Mucosa of stomach (tissue), 1 donor: ENCODE data around the gene OAF.

ENCODE experiments used
- H3K27me3 ChIP-seq: one replicate; pipeline ENCODE4 v1.7.0; 2013; ENCODE audit warnings: mild to moderate bottlenecking, low read length; ENCODE audit not compliant: control insufficient read depth, insufficient read depth
- H3K36me3 ChIP-seq: one replicate; pipeline ENCODE4 v1.7.0; 2013; ENCODE audit warnings: low read length; ENCODE audit not compliant: control insufficient read depth, insufficient read depth
- H3K4me1 ChIP-seq: one replicate; pipeline ENCODE4 v1.7.0; 2013; ENCODE audit warnings: mild to moderate bottlenecking, low read length; ENCODE audit not compliant: control insufficient read depth, insufficient read depth
- H3K4me3 ChIP-seq: one replicate; pipeline ENCODE4 v1.7.0; 2013; ENCODE audit warnings: low read length
- H3K9ac ChIP-seq: one replicate; pipeline ENCODE4 v1.7.0; 2013; ENCODE audit warnings: mild to moderate bottlenecking, low read length, moderate library complexity
- H3K9me3 ChIP-seq: one replicate; pipeline ENCODE4 v1.7.0; 2013; ENCODE audit warnings: mild to moderate bottlenecking, low read length, moderate library complexity; ENCODE audit not compliant: control insufficient read depth
- donor health status: Pancreatic carcinoma.

The OAF gene

GRCh38 chr11:120210626-120211521 lies at the start of gene OAF:
Gene OAF (plus strand): TSS chr11:120211032. CDS start chr11:120211280, 248 bp downstream.
- no peaks in the 10 kb centered on the region for H3K27me3 ChIP-seq
- H3K4me1 ChIP-seq, result peaks cover 38% of the 10 kb centered on the region
- H3K9ac ChIP-seq, result peak within 1 kb of the TSS; percentile 84
- no peaks in the 10 kb centered on the region for H3K9me3 ChIP-seq
- no peaks in the 10 kb centered on the region for H3K36me3 ChIP-seq
- peak within 1 kb of the TSS; percentile 53 for H3K4me3 ChIP-seq

- no peaks in the 10 kb centered on the region for H3K36me3 ChIP-seq
- H3K27me3 ChIP-seq, result peaks cover 62% of the 10 kb centered on the region
- peaks cover 22% of the 10 kb centered on the region for H3K4me1 ChIP-seq
- no peak overlapping the region for H3K9ac ChIP-seq
- H3K4me3 ChIP-seq, result no peak overlapping the region
- H3K9me3 ChIP-seq, result no peaks in the 10 kb centered on the region
These were observed 43.2 kb upstream of the OAF start for GRCh38 chr11:120167659-120168058.

GRCh38 chr11:120168108-120168959 lies 42.5 kb upstream of the OAF start:
- no peaks in the 10 kb centered on the region for H3K36me3 ChIP-seq
- H3K9me3 ChIP-seq, result no peaks in the 10 kb centered on the region
- peak overlapping the region; percentile 48 for H3K4me3 ChIP-seq
- H3K9ac ChIP-seq, result peak overlapping the region; percentile 61
- peaks cover 69% of the 10 kb centered on the region for H3K27me3 ChIP-seq
- peaks cover 22% of the 10 kb centered on the region for H3K4me1 ChIP-seq

GRCh38 chr11:120168960-120169681 lies 41.7 kb upstream of the OAF start:
- Histone ChIP-seq H3K27me3 (peaks cover 73% of the 10 kb centered on the region), H3K9me3 (no peaks in the 10 kb centered on the region), H3K4me1 (peaks cover 22% of the 10 kb centered on the region), H3K36me3 (no peaks in the 10 kb centered on the region), H3K4me3 (peak overlapping the region; percentile 48), H3K9ac (peak overlapping the region; percentile 61)

- H3K9me3 ChIP-seq, result no peaks in the 10 kb centered on the region
- H3K4me3 ChIP-seq, result no peak overlapping the region
- no peaks in the 10 kb centered on the region for H3K36me3 ChIP-seq
- peak overlapping the region; percentile 14 for H3K9ac ChIP-seq
- peaks cover 73% of the 10 kb centered on the region for H3K27me3 ChIP-seq
- peaks cover 22% of the 10 kb centered on the region for H3K4me1 ChIP-seq
These were observed 40.7 kb upstream of the OAF start for GRCh38 chr11:120169981-120170698.

- Histone ChIP-seq H3K27me3 (peaks cover 71% of the 10 kb centered on the region), H3K36me3 (no peaks in the 10 kb centered on the region), H3K9ac (no peak overlapping the region), H3K4me3 (no peak overlapping the region), H3K4me1 (peaks cover 22% of the 10 kb centered on the region), H3K9me3 (no peaks in the 10 kb centered on the region)
These were observed 40.0 kb upstream of the OAF start for GRCh38 chr11:120170741-120171261.

- Histone ChIP-seq H3K27me3 (peaks cover 58% of the 10 kb centered on the region), H3K36me3 (no peaks in the 10 kb centered on the region), H3K9ac (no peak overlapping the region), H3K9me3 (no peaks in the 10 kb centered on the region), H3K4me3 (no peak overlapping the region), H3K4me1 (peaks cover 22% of the 10 kb centered on the region)
These were observed 38.5 kb upstream of the OAF start for GRCh38 chr11:120172054-120172911.

- no peaks in the 10 kb centered on the region for H3K36me3 ChIP-seq
- H3K9ac ChIP-seq, result no peak overlapping the region
- H3K9me3 ChIP-seq, result no peaks in the 10 kb centered on the region
- no peak overlapping the region for H3K4me3 ChIP-seq
- peaks cover 21% of the 10 kb centered on the region for H3K4me1 ChIP-seq
- peaks cover 49% of the 10 kb centered on the region for H3K27me3 ChIP-seq
These were observed 37.7 kb upstream of the OAF start for GRCh38 chr11:120173019-120173705.

GRCh38 chr11:120173807-120174206 lies 37.0 kb upstream of the OAF start:
- peaks cover 42% of the 10 kb centered on the region for H3K27me3 ChIP-seq
- H3K9ac ChIP-seq, result no peak overlapping the region

GRCh38 chr11:120174866-120175265 lies 36.0 kb upstream of the OAF start:
- Histone ChIP-seq H3K9ac (no peak overlapping the region), H3K27me3 (peaks cover 32% of the 10 kb centered on the region), H3K9me3 (no peaks in the 10 kb centered on the region), H3K4me1 (peaks cover 5% of the 10 kb centered on the region), H3K36me3 (no peaks in the 10 kb centered on the region), H3K4me3 (no peak overlapping the region)

More at GRCh38 chr11:120173807-120174206, 37.0 kb upstream of the OAF start:
- no peak overlapping the region for H3K4me3 ChIP-seq
- no peaks in the 10 kb centered on the region for H3K9me3 ChIP-seq
- H3K36me3 ChIP-seq, result no peaks in the 10 kb centered on the region
- H3K4me1 ChIP-seq, result peaks cover 14% of the 10 kb centered on the region
